Mesothelial cell of epicardium (in vitro differentiated cells): Measurements from ENCODE around the gene SPATS2L. TPM values are rescaled to one million over a fixed set of nuclear protein-coding genes. Genes with fewer than 3 reads are reported as not detected.
"Not testable (repeated sequence)": the region's sequence is repeated elsewhere in the genome, so short reads cannot be mapped to it uniquely, and the experiment has no call there.

ENCODE experiments used
- DNase-seq, 2 experiments: peaks; one replicate each; pipeline ENCODE4 v3.0.0; 2021; ENCODE audit warnings: low spot score in 2 of 2; ENCODE audit not compliant: unreplicated experiment in 2 of 2
- H3K27ac Mint-ChIP-seq: 2 replicates; pipeline ENCODE4 v1.8.0; 2021; ENCODE audit warnings: mixed read lengths
- H3K27me3 Mint-ChIP-seq: 2 replicates; pipeline ENCODE4 v1.8.0; 2021; ENCODE audit warnings: low read depth, mixed read lengths
- H3K36me3 Mint-ChIP-seq: 2 replicates; pipeline ENCODE4 v1.8.0; 2021; ENCODE audit warnings: mixed read lengths
- H3K4me1 Mint-ChIP-seq: 2 replicates; pipeline ENCODE4 v1.8.0; 2021; ENCODE audit warnings: mixed read lengths
- H3K4me3 Mint-ChIP-seq: 2 replicates; pipeline ENCODE4 v1.8.0; 2021; ENCODE audit warnings: mild to moderate bottlenecking, moderate library complexity, mixed read lengths
- H3K9me3 Mint-ChIP-seq: 2 replicates; pipeline ENCODE4 v1.8.0; 2021; ENCODE audit warnings: mixed read lengths
- CTCF ChIP-seq: fragments of 200-600 bp; sonication (generic); IDR thresholded peaks from one replicate; pipeline ENCODE4 v1.5.0; 2021; ENCODE audit warnings: antibody characterized with exemption; ENCODE audit not compliant: unreplicated experiment
- total RNA-seq: library from RNA; stranded (reverse); gene quantifications from 3 replicates; pipeline ENCODE4 v1.2.1, GENCODE V29; 2021

Gene SPATS2L
- total RNA-seq, 1 donor from 2014 or later = 84.8 TPM

- Mint-ChIP-seq H3K4me3 (no peak overlapping the region), H3K4me1 (peaks cover 50% of the 10 kb centered on the region), H3K9me3 (peaks cover 15% of the 10 kb centered on the region), H3K27me3 (no peaks in the 10 kb centered on the region), H3K27ac (peak overlapping the region; percentile 19), H3K36me3 (peaks cover 19% of the 10 kb centered on the region)
- no peak for DNase-seq
- TF ChIP-seq CTCF = no peak
These were observed 34.9 kb downstream of the SPATS2L start for GRCh38 chr2:200341376-200341775.

GRCh38 chr2:200342235-200342634, 35.7 kb downstream of the SPATS2L start:
- H3K4me1 Mint-ChIP-seq = peaks cover 49% of the 10 kb centered on the region
- H3K36me3 Mint-ChIP-seq = peaks cover 19% of the 10 kb centered on the region
- H3K27ac Mint-ChIP-seq = no peak overlapping the region

GRCh38 chr2:200342654-200343053, 36.2 kb downstream of the SPATS2L start:
- no peaks in the 10 kb centered on the region for H3K27me3 Mint-ChIP-seq
- peaks cover 15% of the 10 kb centered on the region for H3K9me3 Mint-ChIP-seq
- no peak for DNase-seq
- peaks cover 19% of the 10 kb centered on the region for H3K36me3 Mint-ChIP-seq
- H3K4me3 Mint-ChIP-seq = no peak overlapping the region
- TF ChIP-seq CTCF = no peak
- peaks cover 49% of the 10 kb centered on the region for H3K4me1 Mint-ChIP-seq
- H3K27ac Mint-ChIP-seq = no peak overlapping the region

More at GRCh38 chr2:200342235-200342634, 35.7 kb downstream of the SPATS2L start:
- Mint-ChIP-seq H3K4me3 (no peak overlapping the region), H3K9me3 (peaks cover 15% of the 10 kb centered on the region), H3K27me3 (no peaks in the 10 kb centered on the region)
- no peak for DNase-seq
- TF ChIP-seq CTCF = no peak

GRCh38 chr2:200344202-200344601, 37.7 kb downstream of the SPATS2L start:
- H3K4me3 Mint-ChIP-seq, H3K27me3 Mint-ChIP-seq, DNase-seq, H3K27ac Mint-ChIP-seq: not testable (repeated sequence)
- H3K36me3 Mint-ChIP-seq = peaks cover 19% of the 10 kb centered on the region
- peaks cover 53% of the 10 kb centered on the region for H3K4me1 Mint-ChIP-seq
- H3K9me3 Mint-ChIP-seq = peaks cover 15% of the 10 kb centered on the region

GRCh38 chr2:200345975-200346374, 39.5 kb downstream of the SPATS2L start:
- peak overlapping the region; percentile 59 for H3K27ac Mint-ChIP-seq
- no peak for TF ChIP-seq CTCF
- no peak overlapping the region for H3K4me3 Mint-ChIP-seq
- DNase-seq = no peak
- no peaks in the 10 kb centered on the region for H3K27me3 Mint-ChIP-seq
- peaks cover 21% of the 10 kb centered on the region for H3K36me3 Mint-ChIP-seq
- peaks cover 15% of the 10 kb centered on the region for H3K9me3 Mint-ChIP-seq
- H3K4me1 Mint-ChIP-seq = peaks cover 48% of the 10 kb centered on the region

- no peak overlapping the region for H3K4me3 Mint-ChIP-seq
- H3K9me3 Mint-ChIP-seq = peaks cover 15% of the 10 kb centered on the region
- TF ChIP-seq CTCF = no peak
- H3K36me3 Mint-ChIP-seq = peaks cover 18% of the 10 kb centered on the region
- H3K27ac Mint-ChIP-seq = peak overlapping the region; percentile 87
- H3K27me3 Mint-ChIP-seq = no peaks in the 10 kb centered on the region
- H3K4me1 Mint-ChIP-seq = peaks cover 55% of the 10 kb centered on the region
- DNase-seq = no peak
These were observed 40.8 kb downstream of the SPATS2L start for GRCh38 chr2:200347301-200347700.
